Measurements from ENCODE around the gene RAB13.
A peak's percentile ranks its signal among the peaks of the same experiment; 100 is the strongest.

Gene RAB13

DNA sequence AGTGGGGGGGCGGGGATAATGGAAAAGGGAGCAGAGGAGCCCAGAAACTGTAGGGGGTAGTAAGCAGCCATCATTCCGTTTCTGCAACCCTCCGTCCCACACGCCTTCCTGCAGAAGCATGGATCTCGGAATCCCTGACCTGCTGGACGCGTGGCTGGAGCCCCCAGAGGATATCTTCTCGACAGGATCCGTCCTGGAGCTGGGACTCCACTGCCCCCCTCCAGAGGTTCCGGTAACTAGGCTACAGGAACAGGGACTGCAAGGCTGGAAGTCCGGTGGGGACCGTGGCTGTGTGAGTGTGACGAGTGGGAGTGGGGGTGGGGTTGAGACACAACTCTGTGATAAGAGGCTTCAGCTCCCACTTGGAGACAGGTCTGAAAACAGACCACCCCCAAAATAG lies 17.7 kb downstream of the RAB13 start:
- Mint-ChIP-seq H3K36me3 (ENCODE audit: low read depth) (peaks cover 4% of the 10 kb centered on the region), H3K27me3 (no peaks in the 10 kb centered on the region), H3K27ac (peak overlapping the region; percentile 92), H3K4me3 (peak overlapping the region; percentile 91), H3K4me1 (peaks cover 55% of the 10 kb centered on the region), H3K9me3 (no peaks in the 10 kb centered on the region)
- no peak for ATAC-seq
- no peak for DNase-seq

GRCh38 chr1:153968000-153968363 lies 18.2 kb downstream of the RAB13 start:
- ATAC-seq, result no peak
- Mint-ChIP-seq H3K9me3 (no peaks in the 10 kb centered on the region), H3K4me3 (peak overlapping the region; percentile 91), H3K27ac (peak overlapping the region; percentile 92), H3K36me3 (ENCODE audit: low read depth) (peaks cover 2% of the 10 kb centered on the region), H3K4me1 (peaks cover 57% of the 10 kb centered on the region), H3K27me3 (no peaks in the 10 kb centered on the region)
- no peak for DNase-seq

GRCh38 chr1:153967107-153967999 lies 18.8 kb downstream of the RAB13 start, which contains the start of gene CREB3L4:
CREB3L4 (plus strand) TSS chr1:153967902; CDS start chr1:153968526, 624 bp downstream.
- peaks cover 2% of the 10 kb centered on the region for H3K36me3 Mint-ChIP-seq (ENCODE audit: low read depth)
- ATAC-seq (peak; percentile 90), DNase-seq (peak; percentile 83)
- no peaks in the 10 kb centered on the region for H3K9me3 Mint-ChIP-seq
- H3K27ac Mint-ChIP-seq, result peak within 1 kb of the TSS; percentile 92
- peak within 1 kb of the TSS; percentile 91 for H3K4me3 Mint-ChIP-seq
- no peaks in the 10 kb centered on the region for H3K27me3 Mint-ChIP-seq
- peaks cover 60% of the 10 kb centered on the region for H3K4me1 Mint-ChIP-seq

DNA sequence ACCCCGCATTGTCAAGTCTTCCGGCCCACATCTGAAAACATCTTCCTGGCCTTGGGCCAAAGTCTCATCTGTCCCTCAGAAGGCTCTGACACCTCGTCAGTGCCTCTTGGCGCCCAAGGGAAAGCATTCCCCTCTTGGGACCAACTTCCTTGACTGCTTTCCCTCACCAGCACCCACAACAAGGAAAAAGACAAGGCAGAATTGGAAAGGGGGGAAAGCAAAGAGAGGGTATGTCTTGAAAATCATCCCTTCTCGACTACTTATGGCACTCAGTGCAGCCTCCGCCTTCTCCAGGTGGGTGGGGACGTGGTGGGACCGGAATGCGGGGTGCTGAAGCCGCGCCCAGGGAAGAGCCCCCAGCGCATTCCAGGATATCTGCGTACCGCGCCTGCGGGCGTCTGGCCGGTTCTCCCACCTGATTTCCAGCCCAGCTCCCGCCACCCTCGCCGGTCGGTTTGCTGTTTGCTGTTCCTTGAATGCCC lies 22.2 kb downstream of the RAB13 start:
- no peak for ATAC-seq
- Mint-ChIP-seq H3K27ac (peak overlapping the region; percentile 94), H3K4me1 (peaks cover 64% of the 10 kb centered on the region), H3K36me3 (ENCODE audit: low read depth) (peaks cover 16% of the 10 kb centered on the region), H3K9me3 (no peaks in the 10 kb centered on the region), H3K27me3 (no peaks in the 10 kb centered on the region), H3K4me3 (peak overlapping the region; percentile 89)
- no peak for DNase-seq

- H3K9me3 Mint-ChIP-seq, result no peaks in the 10 kb centered on the region
- H3K36me3 Mint-ChIP-seq (ENCODE audit: low read depth), result peaks cover 16% of the 10 kb centered on the region
- no peaks in the 10 kb centered on the region for H3K27me3 Mint-ChIP-seq
- peaks cover 63% of the 10 kb centered on the region for H3K4me1 Mint-ChIP-seq
- peak within 1 kb of the TSS; percentile 94 for H3K27ac Mint-ChIP-seq
- ATAC-seq (peak; percentile 44), DNase-seq (peak; percentile 97)
- H3K4me3 Mint-ChIP-seq, result peak within 1 kb of the TSS; percentile 89
These were observed 22.9 kb downstream of the RAB13 start, which contains the start of gene SLC39A1 for GRCh38 chr1:153963030-153963849. SLC39A1 (minus strand) TSS chr1:153963537; CDS start chr1:153962715, 822 bp downstream.

GRCh38 chr1:153962088-153963029 lies 23.8 kb downstream of the RAB13 start:
- Mint-ChIP-seq H3K27me3 (no peaks in the 10 kb centered on the region), H3K36me3 (ENCODE audit: low read depth) (peaks cover 16% of the 10 kb centered on the region), H3K4me1 (peaks cover 54% of the 10 kb centered on the region), H3K4me3 (peak overlapping the region; percentile 89), H3K9me3 (no peaks in the 10 kb centered on the region), H3K27ac (peak overlapping the region; percentile 94)
- DNase-seq, result no peak
- ATAC-seq, result no peak

- H3K4me3 Mint-ChIP-seq, result peak overlapping the region; percentile 89
These were observed 24.7 kb downstream of the RAB13 start for GRCh38 chr1:153961421-153961820.

DNA sequence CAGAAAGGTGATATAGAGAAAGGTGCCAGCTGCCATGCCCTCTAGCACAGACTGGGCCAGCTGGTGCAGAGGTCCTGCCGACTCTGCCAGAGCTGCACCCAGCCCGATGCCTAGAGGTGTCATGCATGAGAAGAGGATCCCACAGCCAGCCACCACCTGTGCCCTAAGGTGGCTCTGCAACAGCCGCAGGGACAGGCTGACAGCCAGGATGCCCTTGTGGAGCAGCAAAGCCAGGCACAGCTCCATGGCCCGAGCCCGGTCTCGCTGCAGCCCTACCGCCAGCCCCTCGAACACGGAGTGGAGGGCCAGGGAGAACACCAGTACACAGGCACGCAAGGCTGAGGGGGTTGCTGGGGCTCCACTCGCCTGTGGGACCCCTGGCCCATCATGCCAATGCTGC lies 25.9 kb downstream of the RAB13 start:
- ATAC-seq (no peak), DNase-seq (no peak)
- peaks cover 17% of the 10 kb centered on the region for H3K36me3 Mint-ChIP-seq (ENCODE audit: low read depth)
- H3K27ac Mint-ChIP-seq, result peak overlapping the region; percentile 90
- H3K9me3 Mint-ChIP-seq, result no peaks in the 10 kb centered on the region
- no peaks in the 10 kb centered on the region for H3K27me3 Mint-ChIP-seq
- H3K4me1 Mint-ChIP-seq, result peaks cover 57% of the 10 kb centered on the region
- H3K4me3 Mint-ChIP-seq, result no peak overlapping the region

More at GRCh38 chr1:153961421-153961820, 24.7 kb downstream of the RAB13 start:
- DNase-seq (no peak), ATAC-seq (no peak)
- peaks cover 19% of the 10 kb centered on the region for H3K36me3 Mint-ChIP-seq (ENCODE audit: low read depth)
- no peaks in the 10 kb centered on the region for H3K9me3 Mint-ChIP-seq
- H3K27ac Mint-ChIP-seq, result peak overlapping the region; percentile 94
- no peaks in the 10 kb centered on the region for H3K27me3 Mint-ChIP-seq
- peaks cover 56% of the 10 kb centered on the region for H3K4me1 Mint-ChIP-seq

- H3K9me3 Mint-ChIP-seq, result no peaks in the 10 kb centered on the region
- peaks cover 17% of the 10 kb centered on the region for H3K36me3 Mint-ChIP-seq (ENCODE audit: low read depth)
- H3K4me1 Mint-ChIP-seq, result peaks cover 61% of the 10 kb centered on the region
- H3K27ac Mint-ChIP-seq, result peak overlapping the region; percentile 90
- no peak for ATAC-seq
- H3K4me3 Mint-ChIP-seq, result no peak overlapping the region
- no peak for DNase-seq
- no peaks in the 10 kb centered on the region for H3K27me3 Mint-ChIP-seq
These were observed 26.7 kb downstream of the RAB13 start for GRCh38 chr1:153959454-153959853.

GRCh38 chr1:153958961-153959260 lies 27.2 kb downstream of the RAB13 start:
- ATAC-seq, result no peak
- DNase-seq, result no peak
- Mint-ChIP-seq H3K36me3 (ENCODE audit: low read depth) (peaks cover 21% of the 10 kb centered on the region), H3K9me3 (no peaks in the 10 kb centered on the region), H3K4me3 (peak overlapping the region; percentile 93), H3K27ac (peak overlapping the region; percentile 90), H3K4me1 (peaks cover 64% of the 10 kb centered on the region), H3K27me3 (no peaks in the 10 kb centered on the region)

DNA sequence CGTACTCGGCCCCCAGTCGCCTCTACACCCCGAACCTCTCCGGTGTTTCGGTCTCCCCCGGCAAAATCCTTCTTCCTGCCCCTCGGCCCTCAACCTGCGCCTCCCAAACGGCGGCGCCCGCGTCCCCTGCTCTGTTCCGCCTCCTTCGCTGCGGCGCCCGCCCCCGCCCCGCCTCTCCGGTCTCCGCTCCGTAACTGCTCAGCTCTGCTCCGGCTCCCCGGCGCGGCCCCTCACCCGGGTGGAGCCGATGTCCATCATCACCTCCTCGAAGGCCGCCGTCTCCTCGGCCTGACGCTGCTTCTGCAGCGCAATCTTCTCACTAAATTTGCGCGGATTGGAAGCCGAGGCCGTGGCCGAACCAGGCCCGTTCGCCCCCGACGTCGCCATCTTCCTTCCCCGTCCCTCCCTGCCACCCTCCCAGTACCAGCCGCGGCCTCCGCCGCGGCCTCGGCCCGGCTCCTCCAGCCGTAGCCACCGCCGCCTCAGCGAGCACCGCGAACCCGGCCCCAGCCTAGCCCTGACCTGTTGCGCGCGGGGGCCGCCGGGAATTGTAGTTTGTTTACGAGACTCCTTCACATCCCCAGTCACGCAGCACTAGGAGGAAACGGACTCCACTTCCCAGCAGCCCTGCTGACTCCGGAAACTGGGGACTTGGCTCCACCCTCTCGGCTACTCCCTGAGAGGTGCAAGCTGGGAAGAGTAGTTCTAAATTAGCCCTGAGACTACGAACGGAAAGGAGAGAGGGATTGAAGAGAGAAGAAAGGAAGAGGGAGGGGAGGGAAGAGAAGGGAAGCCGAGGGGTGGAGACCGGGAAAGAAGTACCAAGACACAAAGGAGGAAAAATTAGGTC lies 27.8 kb downstream of the RAB13 start, which contains the start of gene CRTC2:
Gene CRTC2 (minus strand): TSS at position 502 of the 850 bp plus-strand sequence. CDS start 115 bp downstream, at position 387.
- Mint-ChIP-seq H3K4me3 (peak within 1 kb of the TSS; percentile 93), H3K27ac (peak within 1 kb of the TSS; percentile 90)

GRCh38 chr1:153957744-153958110 lies 28.4 kb downstream of the RAB13 start:
- H3K36me3 Mint-ChIP-seq (ENCODE audit: low read depth), result peaks cover 26% of the 10 kb centered on the region
- no peaks in the 10 kb centered on the region for H3K27me3 Mint-ChIP-seq
- DNase-seq, result peak; percentile 51
- peaks cover 59% of the 10 kb centered on the region for H3K4me1 Mint-ChIP-seq
- peak; percentile 5 for ATAC-seq
- H3K9me3 Mint-ChIP-seq, result no peaks in the 10 kb centered on the region
- peak overlapping the region; percentile 93 for H3K4me3 Mint-ChIP-seq
- peak overlapping the region; percentile 90 for H3K27ac Mint-ChIP-seq

More for the DNA sequence above, 27.8 kb downstream of the RAB13 start, which contains the start of gene CRTC2:
- ATAC-seq, result peak; percentile 90
- H3K27me3 Mint-ChIP-seq, result no peaks in the 10 kb centered on the region
- H3K4me1 Mint-ChIP-seq, result peaks cover 61% of the 10 kb centered on the region
- no peaks in the 10 kb centered on the region for H3K9me3 Mint-ChIP-seq
- peak; percentile 96 for DNase-seq
- peaks cover 23% of the 10 kb centered on the region for H3K36me3 Mint-ChIP-seq (ENCODE audit: low read depth)
